Common myeloid progenitor, CD34-positive (primary cell): ENCODE measurements around the gene CHST3.
"Not testable (repeated sequence)": the region's sequence is repeated elsewhere in the genome, so short reads cannot be mapped to it uniquely, and the experiment has no call there.

Experiments
- CTCF ChIA-PET: fragments of 350-600 bp; sonication (Branson Sonifier 250); formaldehyde crosslinking; loops from one replicate; lab custom pipeline; 2021; ENCODE audit warnings: antibody characterized with exemption; lab: Charles Lee
- POLR2A ChIA-PET: fragments of 350-600 bp; sonication (Branson Sonifier 250); formaldehyde crosslinking; loops from one replicate; lab custom pipeline; 2021; ENCODE audit warnings: antibody characterized with exemption; lab: Charles Lee
- DNase-seq, 3 donors: peaks; one replicate each; pipeline versions ENCODE4 v3.0.0 to v3.0.0-alpha.2; 2013
- H3K27ac ChIP-seq, 2 experiments: 1 replicate in 1 of 2; 2 replicates in 1 of 2; pipeline ENCODE4 v1.7.0; 2013; ENCODE audit warnings: inconsistent platforms in 2 of 2, low read length in 2 of 2, mild to moderate bottlenecking in 2 of 2, low read depth in 1 of 2, moderate library complexity in 1 of 2; ENCODE audit not compliant: severe bottlenecking in 2 of 2, insufficient read depth in 1 of 2, poor library complexity in 1 of 2
- H3K27me3 ChIP-seq, 5 experiments: replicated peaks in 2 of 5; 1 replicate in 3 of 5; 2 replicates in 2 of 5; pipeline versions ENCODE4 v1.6.1 to v1.7.0; 2013; ENCODE audit warnings: low read length in 4 of 5, mild to moderate bottlenecking in 2 of 5, moderate library complexity in 2 of 5, inconsistent platforms in 1 of 5; ENCODE audit not compliant: insufficient read depth in 5 of 5, control insufficient read depth in 4 of 5
- H3K36me3 ChIP-seq, 4 experiments: 1 replicate in 2 of 4; 2 replicates in 2 of 4; pipeline versions ENCODE4 v1.6.1 to v1.7.0; 2013; ENCODE audit warnings: low read length in 3 of 4, control low read depth in 1 of 4, mild to moderate bottlenecking in 1 of 4; ENCODE audit not compliant: control insufficient read depth in 4 of 4, insufficient read depth in 4 of 4
- H3K4me1 ChIP-seq, 4 experiments: 1 replicate in 3 of 4; 2 replicates in 1 of 4; pipeline versions ENCODE4 v1.6.1 to v1.7.1; 2013; ENCODE audit warnings: low read length in 3 of 4, mild to moderate bottlenecking in 3 of 4, control low read depth in 1 of 4, inconsistent platforms in 1 of 4, moderate library complexity in 1 of 4; ENCODE audit not compliant: control insufficient read depth in 4 of 4, insufficient read depth in 4 of 4; ENCODE audit errors: control extremely low read depth in 1 of 4
- H3K4me3 ChIP-seq, 7 experiments: 1 replicate in 4 of 7; 2 replicates in 3 of 7; pipeline versions ENCODE4 v1.5.1 to v1.7.0; 2013; ENCODE audit warnings: mild to moderate bottlenecking in 7 of 7, low read length in 6 of 7, moderate library complexity in 6 of 7, inconsistent platforms in 2 of 7, low read depth in 2 of 7, control low read depth in 1 of 7; ENCODE audit not compliant: insufficient read depth in 4 of 7, control insufficient read depth in 1 of 7; ENCODE audit errors: extremely low read depth in 1 of 7
- H3K9me3 ChIP-seq, 5 experiments: 1 replicate in 4 of 5; 2 replicates in 1 of 5; pipeline versions ENCODE4 v1.6.1 to v1.7.1; 2013; ENCODE audit warnings: low read length in 4 of 5, mild to moderate bottlenecking in 2 of 5, inconsistent platforms in 1 of 5, low read depth in 1 of 5, moderate library complexity in 1 of 5; ENCODE audit not compliant: control insufficient read depth in 4 of 5, insufficient read depth in 2 of 5; ENCODE audit errors: control extremely low read depth in 1 of 5
- WGBS: methylation state at CpG from one replicate; pipeline ENCODE4 v1.1.5; 2013; ENCODE audit not compliant: insufficient coverage; 5-methylcytosine and 5-hydroxymethylcytosine counted together

CHST3 gene

DNA sequence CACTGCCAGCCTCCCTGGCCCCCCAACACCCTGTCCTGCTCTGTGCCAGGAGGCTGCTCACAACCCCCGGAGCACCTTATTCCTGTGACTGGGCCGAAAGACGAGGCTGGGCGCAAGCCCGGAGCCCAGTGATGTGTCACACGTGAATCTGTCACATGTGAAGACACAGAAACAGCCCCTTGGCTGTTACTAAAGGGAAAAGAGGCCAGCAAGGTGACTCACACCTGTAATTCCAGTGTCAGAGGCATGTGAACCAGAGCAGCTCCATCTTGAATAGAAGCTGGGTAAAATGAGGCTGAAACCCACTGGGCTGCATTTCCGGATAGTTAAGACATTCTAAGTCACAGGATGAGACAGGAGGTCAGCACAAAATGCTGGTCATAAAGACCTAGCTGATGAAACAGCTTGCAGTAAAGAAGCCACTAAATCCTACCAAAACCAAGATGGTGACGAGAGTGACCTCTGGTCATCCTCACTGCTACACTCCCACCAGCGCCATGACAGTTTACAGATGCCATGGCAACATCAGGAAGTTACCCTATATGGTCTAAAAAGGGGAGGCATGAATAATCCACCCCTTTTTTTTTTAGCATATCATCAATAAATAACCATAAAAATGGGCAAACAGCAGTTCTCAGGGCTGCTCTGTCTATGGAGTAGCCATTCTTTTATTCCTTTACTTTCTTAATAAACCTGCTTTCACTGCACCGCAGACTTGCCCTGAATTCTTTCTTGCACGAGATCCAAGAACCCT, 68.4 kb downstream of the CHST3 start:
- H3K27ac ChIP-seq, H3K9me3 ChIP-seq, H3K36me3 ChIP-seq, H3K4me1 ChIP-seq, H3K27me3 ChIP-seq, DNase-seq, H3K4me3 ChIP-seq, POLR2A ChIA-PET: not testable (repeated sequence)
- 96% methylated on average over 8 of the region's 11 CpGs for WGBS
- CTCF ChIA-PET: interaction anchor here (1.6 to 3.0 kb wide), 2 partner anchors 16 to 136 kb away, joined by 3 to 12 read pairs; no protein-coding TSS in a partner anchor

DNA sequence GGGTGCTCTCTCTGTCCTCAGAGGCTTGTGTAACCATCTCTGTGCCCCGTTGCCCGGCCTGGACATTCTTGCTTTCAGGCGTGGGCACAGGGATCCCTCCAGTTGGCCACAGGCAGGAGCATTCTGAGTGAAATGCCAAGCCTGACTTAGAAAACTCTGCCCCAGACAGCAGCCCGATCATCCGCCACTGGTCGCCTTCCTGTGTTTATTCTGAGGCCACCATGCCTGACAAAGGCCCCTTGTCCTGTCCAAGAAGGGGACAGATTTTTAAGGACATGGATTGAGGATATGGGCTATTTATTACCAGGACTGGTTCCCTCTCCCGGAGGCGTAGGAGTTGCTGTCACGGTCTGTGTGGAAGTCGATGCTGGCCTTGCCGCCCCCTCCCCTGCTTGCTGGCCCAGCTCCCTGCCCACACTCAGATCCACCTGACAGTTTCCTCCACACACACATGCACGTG, 69.9 kb downstream of the CHST3 start:
- 83% methylated on average over 12 of the region's 12 CpGs for WGBS
- Histone ChIP-seq H3K27ac (no peak overlapping the region), H3K4me3 (no peak overlapping the region), H3K4me1 (no peaks in the 10 kb centered on the region), H3K27me3 (peaks cover 0 to 2% (median 0%) of the 10 kb centered on the region in 5 experiments), H3K36me3 (no peaks in the 10 kb centered on the region), H3K9me3 (no peaks in the 10 kb centered on the region)
- no peak for DNase-seq
- ChIA-PET CTCF (no interaction called here), POLR2A (no interaction called here)

DNA sequence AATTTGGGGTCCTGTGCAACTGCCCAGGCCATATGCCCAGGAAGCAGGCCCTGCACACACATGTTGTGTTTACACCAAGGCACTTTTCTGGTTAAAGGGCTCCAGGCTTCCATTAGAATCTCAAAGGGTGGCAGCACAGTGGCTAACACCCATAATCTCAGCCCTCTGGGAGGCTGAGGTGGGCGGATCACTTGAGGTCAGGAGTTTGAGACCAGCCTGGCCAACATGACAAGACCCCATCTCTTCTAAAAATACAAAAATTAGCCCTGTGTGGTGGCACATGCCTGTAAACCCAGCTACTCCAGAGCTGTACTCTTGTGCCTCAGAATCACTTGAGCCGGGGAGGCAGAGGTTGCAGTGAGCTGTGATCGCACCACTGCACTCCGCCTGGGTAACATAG, 70.6 kb downstream of the CHST3 start:
- no peaks in the 10 kb centered on the region for H3K36me3 ChIP-seq
- ChIA-PET POLR2A (no interaction called here), CTCF (interaction anchor here (1.6 kb wide), 1 partner anchor 14 kb away, joined by 5 read pairs; no protein-coding TSS in a partner anchor)
- H3K4me3 ChIP-seq: no peak overlapping the region
- H3K9me3 ChIP-seq: no peaks in the 10 kb centered on the region
- DNase-seq: no peak
- H3K27ac ChIP-seq: no peak overlapping the region
- H3K4me1 ChIP-seq: no peaks in the 10 kb centered on the region
- H3K27me3 ChIP-seq: peaks cover 0 to 2% (median 0%) of the 10 kb centered on the region in 5 experiments
- WGBS: 100% methylated on average over 4 of the region's 4 CpGs

DNA sequence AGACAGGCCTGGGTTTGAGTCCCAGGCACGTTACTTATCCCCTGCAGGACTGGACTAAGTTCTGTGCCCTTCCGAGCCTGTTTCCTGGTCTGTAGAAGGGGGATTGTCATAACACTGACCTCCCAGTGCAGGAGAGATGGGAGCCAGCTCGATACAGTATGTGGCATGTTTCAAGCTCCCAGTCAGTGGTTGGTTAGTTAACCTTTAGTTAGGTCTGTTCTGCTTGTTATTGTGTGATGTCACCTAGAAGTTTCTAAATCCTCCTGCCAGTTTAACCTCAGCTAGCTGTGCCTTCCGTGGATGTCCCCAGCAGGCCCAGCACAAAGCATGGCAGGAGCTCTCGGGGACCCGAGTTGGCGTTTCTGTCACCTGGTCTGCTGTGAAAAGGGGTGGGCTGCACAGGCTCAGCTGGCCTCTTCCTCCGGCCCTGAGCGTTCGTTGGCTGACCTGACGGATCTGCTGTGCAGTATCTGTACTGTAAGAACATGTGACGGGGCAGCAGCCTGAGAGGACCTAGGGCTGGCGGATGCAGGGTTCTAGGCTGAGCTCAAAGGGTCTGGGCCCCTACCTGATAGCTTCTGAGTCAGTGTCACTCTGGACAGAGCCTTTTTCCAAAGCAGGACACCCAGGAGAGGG, 71.2 kb downstream of the CHST3 start:
- WGBS: 97% methylated on average over 13 of the region's 13 CpGs
- no peak for DNase-seq
- ChIA-PET POLR2A (interaction anchor here (0.6 kb wide), 1 partner anchor 97 kb away, joined by 4 read pairs; no protein-coding TSS in a partner anchor), CTCF (interaction anchor here (1.0 to 1.6 kb wide), 2 partner anchors 14 to 32 kb away, joined by 3 to 5 read pairs; no protein-coding TSS in a partner anchor)
- H3K4me1 ChIP-seq: no peaks in the 10 kb centered on the region
- H3K27ac ChIP-seq: no peak overlapping the region
- no peaks in the 10 kb centered on the region for H3K36me3 ChIP-seq
- H3K4me3 ChIP-seq: no peak overlapping the region
- peaks cover 0 to 2% (median 0%) of the 10 kb centered on the region in 5 experiments for H3K27me3 ChIP-seq
- no peaks in the 10 kb centered on the region for H3K9me3 ChIP-seq

DNA sequence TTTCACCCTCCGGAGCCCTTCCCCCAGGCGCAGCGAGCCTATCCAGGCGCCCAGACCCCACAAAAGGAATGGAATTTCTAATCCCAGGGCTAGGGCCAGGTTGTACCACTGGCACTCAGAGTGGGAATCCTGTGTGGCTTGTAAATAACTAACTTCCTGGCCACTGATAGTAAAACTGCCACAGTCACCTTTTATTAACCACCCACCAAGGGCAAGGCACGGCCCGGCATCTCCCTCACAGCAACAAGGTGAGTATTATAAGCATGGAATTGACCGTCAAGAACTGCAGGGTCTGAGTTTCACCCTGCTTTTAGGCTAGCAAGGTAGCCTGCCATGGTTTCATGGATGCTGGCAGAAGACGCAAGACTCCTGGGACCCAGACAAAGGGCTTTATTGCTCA, 73.1 kb downstream of the CHST3 start:
- Histone ChIP-seq H3K4me3 (no peak overlapping the region), H3K4me1 (no peaks in the 10 kb centered on the region), H3K27me3 (no peaks in the 10 kb centered on the region), H3K9me3 (no peaks in the 10 kb centered on the region), H3K36me3 (no peaks in the 10 kb centered on the region), H3K27ac (no peak overlapping the region)
- CTCF ChIA-PET: no interaction called here
- WGBS: 92% methylated on average over 8 of the region's 8 CpGs
- DNase-seq: no peak
- POLR2A ChIA-PET: no interaction called here

DNA sequence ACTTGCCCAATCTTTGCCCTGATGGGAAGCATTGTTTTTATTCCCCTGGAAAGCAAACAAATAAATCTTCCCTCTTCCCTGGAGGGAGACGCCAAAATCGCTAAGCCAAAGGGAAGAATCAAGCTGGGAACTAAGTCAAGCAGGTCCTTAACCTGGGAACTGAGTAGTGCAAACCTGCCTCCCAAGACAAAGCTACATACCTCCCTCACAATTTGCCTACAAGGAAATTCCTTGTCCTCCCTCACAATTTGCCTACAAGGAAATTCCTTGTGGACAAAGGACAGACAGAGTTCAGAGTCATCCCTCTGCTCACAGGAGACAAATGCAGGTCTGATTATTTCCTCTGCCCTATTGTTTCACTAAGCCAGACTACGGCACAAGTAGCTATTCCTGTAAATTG, 73.6 kb downstream of the CHST3 start:
- DNase-seq: no peak
- no peak overlapping the region for H3K27ac ChIP-seq
- H3K36me3 ChIP-seq: no peaks in the 10 kb centered on the region
- WGBS: 95% methylated on average over 3 of the region's 3 CpGs
- ChIA-PET CTCF (no interaction called here), POLR2A (no interaction called here)
- H3K4me3 ChIP-seq: no peak overlapping the region
- H3K4me1 ChIP-seq: no peaks in the 10 kb centered on the region
- H3K27me3 ChIP-seq: no peaks in the 10 kb centered on the region
- H3K9me3 ChIP-seq: no peaks in the 10 kb centered on the region

DNA sequence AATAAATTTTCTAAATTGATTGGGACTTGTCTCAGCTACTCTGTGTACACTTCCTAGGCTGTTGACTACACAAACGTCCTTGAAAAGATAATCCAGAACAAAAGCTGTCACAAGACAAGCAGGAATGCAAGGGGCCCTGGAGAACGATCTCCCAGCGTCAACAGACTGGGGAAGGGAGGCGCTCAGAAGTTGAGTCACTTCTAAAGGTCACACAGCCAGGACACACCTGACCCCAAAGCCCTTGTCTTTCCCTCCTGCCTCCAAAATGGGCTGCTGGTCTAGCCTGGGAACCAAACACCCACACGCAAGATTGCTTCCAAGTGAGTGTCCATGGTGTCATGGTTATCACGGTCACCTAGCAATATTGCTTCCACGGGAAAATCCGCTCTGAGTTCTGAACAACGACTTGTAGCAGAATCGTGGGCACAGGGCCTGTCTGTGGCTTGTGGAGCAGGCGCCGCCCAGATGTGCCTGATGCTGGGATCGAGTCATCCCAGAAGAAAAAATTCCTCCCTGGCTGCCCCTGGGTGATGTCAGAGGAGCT, 74.3 kb downstream of the CHST3 start:
- H3K4me3 ChIP-seq: no peak overlapping the region
- WGBS: 91% methylated on average over 12 of the region's 13 CpGs
- H3K36me3 ChIP-seq: no peaks in the 10 kb centered on the region
- ChIA-PET CTCF (interaction anchor here (1.9 kb wide), 1 partner anchor 10 kb away, joined by 9 read pairs; no protein-coding TSS in a partner anchor), POLR2A (no interaction called here)
- no peaks in the 10 kb centered on the region for H3K27me3 ChIP-seq
- H3K9me3 ChIP-seq: no peaks in the 10 kb centered on the region
- DNase-seq: no peak
- no peaks in the 10 kb centered on the region for H3K4me1 ChIP-seq
- H3K27ac ChIP-seq: no peak overlapping the region
